ENCODE data around the gene PPP1R13B. TPM values are rescaled to one million over a fixed set of nuclear protein-coding genes. Genes with fewer than 3 reads are reported as not detected.
"Not testable (repeated sequence)": the region's sequence is repeated elsewhere in the genome, so short reads cannot be mapped to it uniquely, and the experiment has no call there.

Gene PPP1R13B
- total RNA-seq, 1 donor from 2014 or later: 32.7 TPM

GRCh38 chr14:103846543-103847450 lies 578 bp downstream of the PPP1R13B start:
- peak overlapping the region; percentile 90 to 97 for H3K4me3 ChIP-seq
- no peaks in the 10 kb centered on the region for H3K27me3 ChIP-seq
- no peak for DNase-seq (ENCODE audit: low spot score in 2 of 2)
- no peaks in the 10 kb centered on the region for H3K36me3 ChIP-seq
- H3K4me1 ChIP-seq: peaks cover 7 to 10% of the 10 kb centered on the region in 2 donors
- TF ChIP-seq, protein P1, sequence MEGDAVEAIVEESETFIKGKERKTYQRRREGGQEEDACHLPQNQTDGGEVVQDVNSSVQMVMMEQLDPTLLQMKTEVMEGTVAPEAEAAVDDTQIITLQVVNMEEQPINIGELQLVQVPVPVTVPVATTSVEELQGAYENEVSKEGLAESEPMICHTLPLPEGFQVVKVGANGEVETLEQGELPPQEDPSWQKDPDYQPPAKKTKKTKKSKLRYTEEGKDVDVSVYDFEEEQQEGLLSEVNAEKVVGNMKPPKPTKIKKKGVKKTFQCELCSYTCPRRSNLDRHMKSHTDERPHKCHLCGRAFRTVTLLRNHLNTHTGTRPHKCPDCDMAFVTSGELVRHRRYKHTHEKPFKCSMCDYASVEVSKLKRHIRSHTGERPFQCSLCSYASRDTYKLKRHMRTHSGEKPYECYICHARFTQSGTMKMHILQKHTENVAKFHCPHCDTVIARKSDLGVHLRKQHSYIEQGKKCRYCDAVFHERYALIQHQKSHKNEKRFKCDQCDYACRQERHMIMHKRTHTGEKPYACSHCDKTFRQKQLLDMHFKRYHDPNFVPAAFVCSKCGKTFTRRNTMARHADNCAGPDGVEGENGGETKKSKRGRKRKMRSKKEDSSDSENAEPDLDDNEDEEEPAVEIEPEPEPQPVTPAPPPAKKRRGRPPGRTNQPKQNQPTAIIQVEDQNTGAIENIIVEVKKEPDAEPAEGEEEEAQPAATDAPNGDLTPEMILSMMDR (IDR thresholded peaks at IDR 0.05): no peak
- intact Hi-C loops (cut with DNase I): loop anchor here (1.0 to 10.0 kb wide), 6 partner anchors 34 to 1458 kb away; partner anchors contain the start of gene BRF1
- no peaks in the 10 kb centered on the region for H3K9me3 ChIP-seq
- H3K27ac ChIP-seq: peak overlapping the region; percentile 9 to 68

GRCh38 chr14:103846097-103846496 lies 1.3 kb downstream of the PPP1R13B start:
- Histone ChIP-seq H3K27ac (no peak overlapping the region), H3K36me3 (no peaks in the 10 kb centered on the region), H3K4me3 (peak overlapping the region; percentile 90 to 97), H3K9me3 (no peaks in the 10 kb centered on the region), H3K4me1 (peaks cover 7 to 10% of the 10 kb centered on the region in 2 donors), H3K27me3 (no peaks in the 10 kb centered on the region)
- no peak for DNase-seq (ENCODE audit: low spot score in 2 of 2)
- TF ChIP-seq, protein P1 (IDR thresholded peaks at IDR 0.05): no peak
- intact Hi-C loops (cut with DNase I): loop anchor here (2.0 to 10.0 kb wide), 5 partner anchors 35 to 1459 kb away; partner anchors contain the start of gene BRF1

GRCh38 chr14:103845327-103845726 lies 2.0 kb downstream of the PPP1R13B start:
- TF ChIP-seq, protein P1 (IDR thresholded peaks at IDR 0.05): no peak
- intact Hi-C loops (cut with DNase I): loop anchor here (5.0 to 10.0 kb wide), 3 partner anchors 123 to 1459 kb away; partner anchors contain the start of gene BRF1

DNA sequence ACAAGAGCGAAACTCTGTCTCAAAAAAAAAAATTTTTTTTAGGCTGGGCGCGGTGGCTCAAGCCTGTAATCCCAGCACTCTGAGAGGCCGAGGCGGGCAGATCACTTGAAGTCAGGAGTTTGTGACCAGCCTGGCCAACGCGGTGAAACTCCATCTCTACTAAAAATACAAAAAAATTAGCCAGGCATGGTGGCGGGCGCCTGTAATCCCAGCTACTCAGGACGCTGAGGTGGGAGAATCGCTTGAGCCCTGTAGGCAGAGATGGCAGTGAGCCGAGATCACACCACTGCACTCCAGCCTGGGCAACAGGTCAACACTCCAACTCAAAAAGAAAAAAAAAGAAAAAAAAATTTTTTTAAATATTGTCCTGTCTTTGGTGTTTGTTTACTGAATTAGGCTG lies 6.1 kb downstream of the PPP1R13B start:
- not testable (repeated sequence) for H3K4me1 ChIP-seq; H3K9me3 ChIP-seq; H3K4me3 ChIP-seq; H3K27me3 ChIP-seq; DNase-seq (ENCODE audit: low spot score in 2 of 2); H3K27ac ChIP-seq; H3K36me3 ChIP-seq
- intact Hi-C loops (cut with DNase I): loop anchor here (10.0 kb wide), 2 partner anchors 904 to 1464 kb away; partner anchors contain the start of gene BRF1

More at GRCh38 chr14:103845327-103845726, 2.0 kb downstream of the PPP1R13B start:
- no peaks in the 10 kb centered on the region for H3K36me3 ChIP-seq
- H3K4me3 ChIP-seq: no peak overlapping the region
- no peak overlapping the region for H3K27ac ChIP-seq
- H3K9me3 ChIP-seq: no peaks in the 10 kb centered on the region
- H3K4me1 ChIP-seq: peaks cover 7 to 10% of the 10 kb centered on the region in 2 donors
- H3K27me3 ChIP-seq: no peaks in the 10 kb centered on the region
- no peak for DNase-seq (ENCODE audit: low spot score in 2 of 2)

DNA sequence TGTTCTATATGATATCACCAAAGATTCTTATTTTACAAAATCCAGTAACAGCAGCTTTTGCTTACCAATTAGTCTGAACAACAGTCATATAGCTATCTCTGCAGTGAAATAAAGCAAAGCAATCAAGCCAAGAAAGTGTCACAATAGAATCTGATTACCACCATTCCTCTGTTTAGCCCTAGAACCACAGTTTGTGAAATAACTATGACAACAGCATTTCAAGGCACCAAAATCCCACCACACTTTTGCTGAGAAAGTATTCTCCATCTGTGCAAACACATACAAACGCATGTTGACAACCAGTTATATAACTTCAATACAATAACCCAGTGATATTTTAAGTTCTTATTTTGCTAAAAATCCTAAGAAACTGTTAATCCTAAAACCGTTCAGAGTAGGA lies 7.4 kb downstream of the PPP1R13B start:
- H3K36me3 ChIP-seq: no peaks in the 10 kb centered on the region
- no peaks in the 10 kb centered on the region for H3K9me3 ChIP-seq
- DNase-seq (ENCODE audit: low spot score in 2 of 2): no peak
- intact Hi-C loops (cut with DNase I): loop anchor here (10.0 kb wide), 2 partner anchors 905 to 1465 kb away; partner anchors contain the start of gene BRF1
- no peaks in the 10 kb centered on the region for H3K4me1 ChIP-seq
- H3K27me3 ChIP-seq: no peaks in the 10 kb centered on the region
- TF ChIP-seq, protein P1 (IDR thresholded peaks at IDR 0.05): no peak
- no peak overlapping the region for H3K4me3 ChIP-seq
- no peak overlapping the region for H3K27ac ChIP-seq

GRCh38 chr14:103839579-103839978 lies 7.8 kb downstream of the PPP1R13B start:
- TF ChIP-seq, protein P1 (IDR thresholded peaks at IDR 0.05): no peak
- H3K9me3 ChIP-seq: no peaks in the 10 kb centered on the region
- intact Hi-C loops (cut with DNase I): no loop called here
- DNase-seq (ENCODE audit: low spot score in 2 of 2): no peak
- H3K27ac ChIP-seq: no peak overlapping the region
- no peaks in the 10 kb centered on the region for H3K27me3 ChIP-seq
- no peak overlapping the region for H3K4me3 ChIP-seq
- no peaks in the 10 kb centered on the region for H3K4me1 ChIP-seq
- no peaks in the 10 kb centered on the region for H3K36me3 ChIP-seq

Measured in ascending aorta (tissue), 2 donors.